GM21526 (cell line): ENCODE results near the gene MCCD1.
"Not testable (repeated sequence)": the region's sequence is repeated elsewhere in the genome, so short reads cannot be mapped to it uniquely, and the experiment has no call there.

ENCODE experiments used
- ATAC-seq: cut with Tn5 transposase; IDR thresholded peaks from one replicate; pipeline ENCODE4 v1.9.1; 2021; ENCODE audit warnings: moderate library complexity; ENCODE audit not compliant: unreplicated experiment, low FRiP score

MCCD1 gene

DNA sequence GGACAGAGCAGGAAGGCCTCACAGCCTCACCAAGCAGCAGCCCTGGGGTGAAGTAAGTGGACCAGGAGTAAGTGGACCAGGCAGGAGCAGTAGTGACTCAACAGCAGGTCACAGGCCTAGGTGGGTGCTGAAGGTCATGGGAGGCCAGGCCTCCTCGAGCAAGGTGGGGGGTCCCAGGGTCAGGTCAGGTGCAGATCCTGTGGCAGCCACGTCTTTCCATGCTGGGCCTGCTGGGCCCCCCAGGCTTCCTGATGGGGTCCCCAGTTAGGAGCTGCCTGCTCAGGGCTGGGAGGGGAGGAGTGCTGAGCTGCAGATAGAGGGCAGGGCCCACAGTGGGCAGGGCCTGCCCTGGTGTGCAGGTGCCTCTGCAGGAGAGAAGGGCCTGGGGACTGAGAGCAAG, 19.7 kb upstream of the MCCD1 start:
- ATAC-seq = not testable (repeated sequence)

DNA sequence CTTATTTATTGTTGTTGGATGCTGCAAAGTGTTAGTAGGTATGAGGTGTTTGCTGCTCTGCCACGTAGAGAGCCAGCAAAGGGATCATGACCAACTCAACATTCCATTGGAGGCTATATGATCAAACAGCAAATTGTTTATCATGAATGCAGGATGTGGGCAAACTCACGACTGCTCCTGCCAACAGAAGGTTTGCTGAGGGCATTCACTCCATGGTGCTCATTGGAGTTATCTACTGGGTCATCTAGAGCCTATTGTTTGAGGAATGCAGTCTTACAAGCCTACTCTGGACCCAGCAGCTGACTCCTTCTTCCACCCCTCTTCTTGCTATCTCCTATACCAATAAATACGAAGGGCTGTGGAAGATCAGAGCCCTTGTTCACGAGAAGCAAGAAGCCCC, 18.8 kb upstream of the MCCD1 start:
- ATAC-seq = no peak

- ATAC-seq = no peak
Measured at GRCh38 chr6:31513456-31514165, 15.2 kb upstream of the MCCD1 start.

DNA sequence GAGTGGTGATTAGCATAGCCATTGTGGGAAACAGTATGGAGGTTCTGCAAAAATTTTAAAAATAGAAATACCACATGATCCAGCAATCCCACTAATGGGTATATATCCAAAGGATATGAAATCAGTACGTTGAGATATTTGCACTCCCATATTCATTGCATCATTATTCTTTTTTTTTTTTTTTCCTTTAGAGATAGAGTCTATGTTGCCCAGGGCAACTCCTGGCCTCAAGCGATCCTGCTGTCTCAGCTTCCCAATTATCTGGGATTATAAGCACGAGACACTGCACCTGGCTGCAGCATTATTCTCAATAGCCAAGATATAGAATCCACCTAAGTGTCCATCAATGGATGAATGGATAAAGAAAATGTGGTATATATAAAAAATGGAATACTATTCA, 6.9 kb upstream of the MCCD1 start:
- ATAC-seq = no peak

DNA sequence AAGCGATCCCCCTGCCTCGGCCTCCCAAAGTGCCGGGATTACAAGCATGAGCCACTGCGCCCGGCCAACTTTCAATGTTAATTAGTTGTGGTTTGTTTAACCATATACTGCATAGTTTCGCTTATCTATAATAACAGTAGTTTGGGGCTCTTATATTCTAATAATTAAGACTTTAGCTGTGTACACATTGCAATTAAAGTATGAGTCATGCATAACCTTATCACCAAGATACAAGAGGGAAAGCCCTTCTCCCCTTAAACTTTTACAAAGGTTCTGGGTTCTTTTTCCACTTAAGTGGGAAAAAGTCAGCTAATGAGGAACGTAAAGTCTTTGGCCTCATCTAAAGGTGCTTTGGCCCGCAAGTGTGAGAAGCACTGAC, 3.2 kb upstream of the MCCD1 start:
- no peak for ATAC-seq

DNA sequence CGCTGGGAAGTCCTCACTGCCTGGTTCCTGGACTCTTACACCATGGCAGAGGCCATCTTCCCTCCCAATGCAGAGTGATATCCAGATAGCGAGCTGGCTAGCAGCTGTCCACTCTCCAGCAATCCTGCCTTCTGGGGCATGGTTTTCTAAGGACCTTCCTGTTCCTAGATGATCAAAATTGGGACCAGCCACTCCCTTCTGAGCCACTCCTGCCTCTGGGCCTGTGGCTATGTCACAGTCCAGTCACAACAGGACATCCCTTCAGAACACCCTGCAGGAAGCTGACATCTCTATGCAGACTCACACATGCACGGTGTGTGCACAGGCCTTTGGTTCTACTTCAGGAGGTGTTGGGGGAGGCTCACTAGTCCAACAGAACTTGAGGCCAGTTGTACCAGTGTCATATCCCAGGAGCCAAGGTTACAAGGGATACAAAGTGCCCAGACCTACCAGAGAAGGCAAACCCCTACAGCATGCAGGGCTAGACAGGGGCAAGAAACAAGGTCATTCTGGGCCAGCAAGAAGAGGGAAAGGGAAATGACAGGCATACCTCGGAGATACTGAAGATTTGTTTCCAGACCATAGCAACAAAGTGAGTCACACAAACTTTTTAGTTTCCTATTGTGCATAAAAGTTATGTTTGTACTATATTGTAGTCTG, 2.7 kb upstream of the MCCD1 start:
- ATAC-seq = no peak

GRCh38 chr6:31528307-31528777, 420 bp upstream of the MCCD1 start:
- ATAC-seq = no peak

DNA sequence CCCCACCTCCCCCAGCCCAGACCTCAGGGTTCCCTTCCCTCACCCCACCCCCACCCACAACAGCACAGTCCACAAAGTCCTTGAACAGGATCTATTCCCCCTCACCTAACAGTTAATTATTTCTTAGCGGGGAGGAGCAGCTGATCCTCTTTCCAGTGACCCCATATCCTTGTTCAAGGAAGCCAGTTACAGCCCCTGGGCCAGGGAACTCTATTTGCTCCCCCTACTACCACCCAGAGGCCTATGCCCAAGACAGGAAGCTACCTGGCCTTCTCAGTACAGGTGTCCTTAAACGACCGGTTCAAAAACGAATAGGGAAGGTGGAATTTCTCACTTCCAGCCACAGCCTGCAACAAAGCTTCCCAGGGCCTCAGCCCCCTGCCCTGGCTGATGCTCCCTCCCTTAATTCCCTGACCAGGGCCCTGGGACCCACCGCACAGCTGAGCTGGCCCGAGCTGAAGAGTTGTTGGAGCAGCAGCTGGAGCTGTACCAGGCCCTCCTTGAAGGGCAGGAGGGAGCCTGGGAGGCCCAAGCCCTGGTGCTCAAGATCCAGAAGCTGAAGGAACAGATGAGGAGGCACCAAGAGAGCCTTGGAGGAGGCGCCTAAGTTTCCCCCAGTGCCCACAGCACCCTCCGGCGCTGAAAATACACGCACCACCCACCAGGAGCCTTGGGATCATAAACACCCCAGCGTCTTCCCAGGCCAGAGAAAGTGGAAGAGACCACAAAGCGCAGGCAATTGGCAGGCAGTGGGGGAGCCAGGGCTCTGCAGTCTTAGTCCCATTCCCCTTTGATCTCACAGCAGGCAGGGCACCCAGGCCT, 778 bp downstream of the MCCD1 start:
- ATAC-seq = no peak

GRCh38 chr6:31530659-31531058, 1.9 kb downstream of the MCCD1 start:
- no peak for ATAC-seq

- ATAC-seq = no peak
Measured at GRCh38 chr6:31531162-31531561, 2.4 kb downstream of the MCCD1 start.

DNA sequence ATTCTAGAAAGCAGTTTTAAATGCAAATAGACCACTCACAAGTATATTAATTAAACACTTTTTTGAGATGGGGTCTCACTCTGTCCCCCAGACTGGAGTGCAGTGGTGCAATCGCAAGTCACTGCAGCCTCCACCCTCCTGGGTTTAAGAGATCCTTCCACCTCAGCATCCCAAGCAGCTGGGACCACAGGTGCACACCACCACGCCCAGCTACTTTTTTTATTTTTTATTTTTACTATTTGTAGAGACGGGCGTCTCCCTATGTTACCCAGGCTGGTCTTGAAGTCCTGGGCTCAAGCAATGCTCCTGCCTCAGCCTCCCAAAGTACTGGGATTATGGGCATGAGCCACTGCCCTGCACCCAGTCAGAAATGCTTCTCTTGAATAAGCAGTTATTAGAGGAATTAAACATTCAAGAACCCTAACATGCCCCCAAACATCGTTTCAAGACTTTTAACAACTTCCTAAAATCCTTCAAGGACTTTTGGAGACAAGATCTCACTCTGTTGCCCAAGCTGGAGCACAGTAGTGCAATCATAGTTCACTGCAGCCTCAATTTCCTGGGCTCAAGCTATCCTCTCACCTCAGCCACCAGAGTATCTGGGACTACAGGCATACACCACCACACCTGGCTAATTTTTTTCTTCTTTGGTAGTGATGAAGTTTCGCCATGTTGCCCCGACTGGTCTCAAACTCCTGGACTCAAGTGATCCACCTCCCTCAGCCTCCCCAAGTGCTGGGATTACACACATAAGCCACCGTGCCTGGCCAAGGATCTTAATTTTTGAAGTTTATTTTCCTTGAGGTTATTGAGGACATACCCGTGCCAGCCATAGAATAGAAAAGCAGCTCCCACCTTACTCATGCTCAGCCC, 3.2 kb downstream of the MCCD1 start:
- no peak for ATAC-seq

- ATAC-seq = no peak
Measured at GRCh38 chr6:31532644-31533454, 4.1 kb downstream of the MCCD1 start.

GRCh38 chr6:31533455-31533841, 4.7 kb downstream of the MCCD1 start:
- no peak for ATAC-seq

DNA sequence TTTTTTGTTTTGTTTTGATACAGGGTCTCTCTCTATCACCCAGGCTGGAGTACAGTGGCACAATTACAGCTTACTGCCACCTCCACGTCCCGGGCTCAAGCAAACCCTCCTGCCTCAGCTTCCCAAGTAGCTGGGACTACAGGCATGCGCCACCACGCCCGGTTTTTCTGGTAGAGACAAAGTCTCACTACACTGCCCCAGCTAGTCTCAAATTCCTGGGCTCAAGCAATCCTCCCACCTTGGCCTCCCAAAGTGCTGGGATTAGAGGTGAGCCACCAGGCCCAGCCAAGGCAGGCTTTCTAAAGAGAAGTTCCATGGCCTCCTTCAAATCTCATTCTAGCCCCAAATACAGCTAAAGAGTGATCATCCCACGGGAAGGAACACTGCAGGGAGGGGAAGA, 5.2 kb downstream of the MCCD1 start:
- no peak for ATAC-seq

GRCh38 chr6:31534521-31535040, 5.8 kb downstream of the MCCD1 start:
- ATAC-seq = no peak

DNA sequence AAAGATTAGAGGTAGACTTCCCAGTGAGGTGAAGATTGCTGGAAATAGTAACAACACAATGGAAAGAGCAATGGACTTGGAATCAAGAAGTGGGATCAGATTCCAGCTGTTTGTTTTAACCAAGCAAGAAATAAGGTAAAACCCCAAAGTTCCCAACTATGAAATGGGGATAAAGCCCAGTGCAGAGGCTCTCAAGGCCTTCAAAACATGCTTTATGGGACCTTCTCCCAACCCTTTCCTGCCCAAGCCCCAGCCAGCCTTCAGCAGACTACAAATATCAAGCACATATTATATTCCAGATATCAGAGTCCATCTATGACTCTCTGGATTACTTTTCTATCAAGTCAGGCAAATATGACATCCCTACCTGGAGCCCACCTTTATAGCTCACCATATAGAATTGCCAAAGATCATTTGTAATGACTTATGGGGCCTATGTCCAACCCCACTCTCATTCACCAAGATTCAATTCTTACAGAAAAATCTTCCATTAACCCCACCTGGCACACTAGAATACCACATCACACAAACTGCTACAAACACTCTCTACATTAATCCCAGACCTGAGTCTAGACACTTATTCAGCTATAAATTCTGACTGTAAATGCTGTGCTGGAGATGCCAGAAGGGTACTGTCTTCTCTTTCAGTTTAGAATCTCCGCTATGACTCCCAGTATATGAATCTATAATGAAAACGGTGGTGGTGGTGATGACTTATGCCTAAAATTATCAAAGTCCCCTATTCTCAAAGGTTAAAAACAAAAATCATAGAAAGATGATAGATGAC, 7.0 kb downstream of the MCCD1 start:
- ATAC-seq = no peak

GRCh38 chr6:31538805-31539400, 10.1 kb downstream of the MCCD1 start:
- no peak for ATAC-seq

GRCh38 chr6:31540640-31541039, 11.9 kb downstream of the MCCD1 start:
- no peak for ATAC-seq
